NCI-H2081 treated with DMSO at 0.1 percent for 48 hours (cell line): Measurements from ENCODE around the gene ADK.

Source experiments
- DNase-seq: peaks from one replicate; lab custom pipeline; 2025; lab: John Stamatoyannopoulos, UW

Gene ADK

GRCh38 chr10:74738985-74739567 lies 588.1 kb downstream of the ADK start:
- no peak for DNase-seq

- no peak for DNase-seq
These were observed 592.4 kb downstream of the ADK start for GRCh38 chr10:74743401-74743800.

GRCh38 chr10:74745449-74745848 lies 594.4 kb downstream of the ADK start:
- no peak for DNase-seq

GRCh38 chr10:74746813-74747212 lies 595.8 kb downstream of the ADK start:
- DNase-seq, result no peak

GRCh38 chr10:74748468-74749031 lies 597.5 kb downstream of the ADK start:
- DNase-seq, result no peak

- DNase-seq, result no peak
These were observed 599.8 kb downstream of the ADK start for GRCh38 chr10:74750848-74751274.

GRCh38 chr10:74752371-74753040 lies 601.5 kb downstream of the ADK start:
- no peak for DNase-seq

- DNase-seq, result no peak
These were observed 602.6 kb downstream of the ADK start for GRCh38 chr10:74753442-74754211.

GRCh38 chr10:74754381-74754821 lies 603.4 kb downstream of the ADK start:
- no peak for DNase-seq

- no peak for DNase-seq
These were observed 604.3 kb downstream of the ADK start for GRCh38 chr10:74755273-74755672.
